Activated CD4-positive, alpha-beta T cell treated with anti-CD3 and anti-CD28 coated beads for 4 hours (primary cell): ENCODE measurements around the gene PEAK3.
"Not testable (repeated sequence)": the region's sequence is repeated elsewhere in the genome, so short reads cannot be mapped to it uniquely, and the experiment has no call there.

ENCODE experiments used
- DNase-seq, 2 donors: peaks; one replicate each; pipeline ENCODE4 v3.0.0-alpha.2; 2020

PEAK3 gene

DNA sequence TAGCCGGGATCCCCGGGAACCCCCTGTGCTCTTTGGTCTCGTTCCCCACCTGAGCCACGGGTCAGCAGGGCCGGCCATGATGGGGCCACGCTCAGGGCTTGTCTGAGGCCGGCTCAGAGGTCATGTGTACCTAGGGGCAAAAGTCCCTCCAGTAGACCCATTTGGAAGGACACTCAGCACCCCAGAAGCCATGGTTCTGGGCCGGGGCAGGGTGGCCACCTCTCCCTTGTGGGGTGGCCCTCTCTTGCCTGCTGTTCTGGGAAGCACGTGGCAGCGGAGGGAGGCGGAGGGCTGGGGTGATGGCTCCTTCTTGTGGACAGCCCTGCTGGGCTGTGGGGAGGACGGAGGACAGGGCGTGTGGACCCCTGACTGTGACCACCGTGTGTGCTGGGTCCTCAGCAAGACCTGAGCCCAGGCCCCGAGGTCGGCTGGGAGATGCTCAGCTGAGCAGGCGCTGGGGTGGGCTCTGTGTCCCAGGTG is 6.4 kb upstream of the PEAK3 start:
- DNase-seq: no peak

- no peak for DNase-seq
These were observed 5.8 kb upstream of the PEAK3 start for GRCh38 chr19:2287585-2288337.

- DNase-seq: no peak
These were observed 4.6 kb upstream of the PEAK3 start for GRCh38 chr19:2286402-2287140.

GRCh38 chr19:2283835-2284507 is 2.0 kb upstream of the PEAK3 start:
- DNase-seq: no peak

DNA sequence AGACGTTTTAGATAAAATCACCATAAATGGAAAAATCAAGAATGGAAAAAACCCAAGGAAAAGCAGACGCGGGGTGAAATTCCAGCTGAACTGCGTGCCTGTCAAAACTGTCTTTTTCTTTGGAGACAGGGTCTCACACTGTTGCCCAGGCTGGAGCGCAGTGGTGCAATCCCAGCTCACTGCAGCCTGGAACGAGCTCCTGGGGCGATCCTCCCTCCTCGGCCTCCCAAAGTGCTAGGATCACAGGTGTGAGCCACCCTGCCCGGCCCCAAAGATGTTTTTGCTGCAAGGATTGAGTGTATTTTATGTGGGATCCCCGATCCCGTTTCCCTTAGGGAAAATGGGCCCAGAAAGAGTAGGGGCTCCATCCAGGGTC is 875 bp upstream of the PEAK3 start:
- no peak for DNase-seq

- not testable (repeated sequence) for DNase-seq
These were observed 512 bp downstream of the PEAK3 start for GRCh38 chr19:2281265-2282061.

DNA sequence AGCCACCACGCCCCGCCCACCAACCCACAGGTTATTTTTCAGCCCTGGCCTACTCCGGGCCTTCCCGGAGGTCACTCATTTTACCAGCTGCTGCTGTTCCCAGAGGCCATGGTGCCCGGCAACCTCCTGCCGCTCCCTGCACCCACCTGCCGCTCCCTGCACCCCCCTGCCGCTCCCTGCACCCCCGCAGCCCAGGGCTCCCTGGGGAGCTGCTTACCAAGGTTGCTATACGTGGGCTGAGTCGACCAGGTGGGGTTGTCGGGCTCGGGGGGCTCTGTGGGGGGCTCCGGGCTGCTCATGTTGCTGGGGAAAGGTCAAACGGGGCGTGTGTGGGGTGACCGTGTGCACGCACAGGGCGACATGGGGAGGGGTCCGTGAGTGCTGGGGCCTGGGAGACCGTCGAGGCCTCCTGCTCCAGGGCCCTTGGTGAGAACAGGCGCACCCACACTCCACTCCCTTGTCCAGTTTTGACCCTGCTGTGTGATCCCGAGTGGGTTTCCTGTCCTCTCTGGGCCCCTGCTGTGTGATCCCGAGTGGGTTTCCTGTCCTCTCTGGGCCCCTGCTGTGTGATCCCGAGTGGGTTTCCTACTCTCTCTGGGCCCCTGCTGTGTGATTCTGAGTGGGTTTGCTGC is 1.2 kb downstream of the PEAK3 start:
- DNase-seq: no peak

DNA sequence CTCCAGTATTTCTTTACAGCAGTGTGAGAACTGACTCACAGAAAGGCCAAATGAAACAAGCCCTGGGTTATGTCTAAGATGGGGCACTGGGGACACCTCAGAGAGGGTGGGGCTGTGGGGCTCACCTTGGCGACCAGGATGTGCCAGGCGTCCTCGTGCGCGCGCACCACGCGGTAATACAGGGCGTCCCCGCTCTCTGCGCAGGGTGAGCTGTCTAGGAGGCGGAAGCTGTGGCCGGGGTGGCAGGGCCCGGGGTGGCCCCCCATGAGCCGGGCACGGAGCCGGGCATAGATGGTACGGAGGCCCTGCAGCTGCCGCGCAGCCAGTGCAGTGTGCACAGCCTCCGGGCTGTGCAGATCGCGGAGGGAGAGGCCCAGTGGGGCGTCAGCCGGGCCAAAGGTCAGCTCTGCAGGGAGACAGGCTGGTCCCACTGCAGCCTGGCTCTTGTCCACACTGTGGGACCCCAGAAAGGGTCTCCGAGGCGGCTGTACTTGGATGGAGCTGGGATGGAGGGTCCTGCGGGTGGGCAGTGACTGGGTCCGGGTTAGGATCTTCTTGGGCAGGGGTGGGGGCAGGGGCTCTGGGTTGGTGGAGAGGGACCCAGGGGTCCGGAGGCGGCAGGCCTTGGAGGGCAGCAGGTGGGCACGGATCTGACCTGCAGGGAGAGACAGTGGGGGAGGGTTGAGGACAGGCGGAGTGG is 3.4 kb downstream of the PEAK3 start:
- no peak for DNase-seq

- DNase-seq: no peak
These were observed 4.8 kb downstream of the PEAK3 start for GRCh38 chr19:2277138-2277537.

DNA sequence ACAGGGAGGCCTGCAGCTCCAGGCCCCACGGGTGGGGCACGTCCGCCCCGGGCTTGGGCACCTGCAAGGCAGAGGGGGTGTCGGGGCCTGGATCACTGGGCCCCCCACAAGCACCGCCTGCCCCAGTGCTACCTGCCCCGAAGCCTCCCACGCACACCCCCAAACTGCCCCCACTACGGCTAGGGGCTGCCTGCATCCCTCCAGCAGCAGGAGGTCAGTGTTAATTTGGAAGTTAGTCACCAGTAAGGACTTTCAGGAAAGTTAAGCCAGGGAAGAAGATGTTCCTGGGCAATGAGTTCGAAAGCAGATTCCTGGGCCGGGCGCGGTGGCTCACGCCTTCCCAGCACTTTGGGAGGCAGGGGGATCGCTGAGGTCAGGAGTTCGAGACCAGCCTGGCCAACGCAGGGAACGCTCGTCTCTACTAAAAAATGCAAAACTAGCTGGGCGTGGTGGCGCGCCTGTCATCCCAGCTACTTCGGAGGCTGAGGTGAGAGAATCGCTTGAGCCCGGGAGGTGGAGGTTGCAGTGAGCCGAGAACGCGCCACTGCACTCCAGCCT is 5.5 kb downstream of the PEAK3 start:
- no peak for DNase-seq

DNA sequence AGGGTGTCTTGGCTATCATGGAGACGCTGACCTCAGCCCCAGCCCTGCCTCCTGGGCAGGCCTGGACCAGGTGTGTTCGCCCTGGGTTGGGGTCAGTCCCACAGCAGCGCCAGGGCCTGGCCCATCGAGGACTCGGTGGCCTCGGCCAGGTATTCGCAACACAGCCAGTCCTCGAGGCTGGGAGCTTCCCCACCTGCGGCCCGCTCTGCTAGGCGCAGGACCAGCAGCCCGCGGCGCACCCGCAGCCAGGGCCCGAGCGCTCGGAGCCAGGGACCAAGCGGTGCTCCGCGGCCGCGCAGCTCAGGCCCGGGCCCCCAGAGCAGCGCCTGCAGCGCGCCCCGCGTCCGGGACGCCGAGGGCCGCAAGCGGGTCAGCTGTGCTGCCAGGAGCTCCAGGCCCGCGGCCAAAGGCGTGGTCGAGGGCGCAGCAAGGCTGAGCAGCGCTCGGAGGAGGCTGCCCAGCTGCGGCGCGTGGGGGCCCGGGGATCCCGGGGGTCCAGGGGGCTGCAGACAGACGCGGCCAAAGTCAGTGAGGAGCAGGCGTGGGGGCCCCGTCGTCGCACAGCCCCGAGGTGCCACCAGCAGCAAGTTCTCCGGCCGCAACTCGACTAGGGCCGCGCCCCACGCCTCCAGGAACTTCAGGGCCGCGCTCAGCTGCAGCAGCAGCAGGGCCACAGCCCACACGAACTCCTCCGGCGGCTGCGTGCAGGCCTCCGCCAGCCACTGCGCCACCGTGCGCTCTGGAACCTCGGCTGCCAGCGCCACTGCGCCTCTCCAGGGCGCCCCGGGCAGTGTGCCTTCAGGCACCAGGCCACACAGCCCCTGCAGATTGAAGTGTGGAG is 6.2 kb downstream of the PEAK3 start:
- no peak for DNase-seq

DNA sequence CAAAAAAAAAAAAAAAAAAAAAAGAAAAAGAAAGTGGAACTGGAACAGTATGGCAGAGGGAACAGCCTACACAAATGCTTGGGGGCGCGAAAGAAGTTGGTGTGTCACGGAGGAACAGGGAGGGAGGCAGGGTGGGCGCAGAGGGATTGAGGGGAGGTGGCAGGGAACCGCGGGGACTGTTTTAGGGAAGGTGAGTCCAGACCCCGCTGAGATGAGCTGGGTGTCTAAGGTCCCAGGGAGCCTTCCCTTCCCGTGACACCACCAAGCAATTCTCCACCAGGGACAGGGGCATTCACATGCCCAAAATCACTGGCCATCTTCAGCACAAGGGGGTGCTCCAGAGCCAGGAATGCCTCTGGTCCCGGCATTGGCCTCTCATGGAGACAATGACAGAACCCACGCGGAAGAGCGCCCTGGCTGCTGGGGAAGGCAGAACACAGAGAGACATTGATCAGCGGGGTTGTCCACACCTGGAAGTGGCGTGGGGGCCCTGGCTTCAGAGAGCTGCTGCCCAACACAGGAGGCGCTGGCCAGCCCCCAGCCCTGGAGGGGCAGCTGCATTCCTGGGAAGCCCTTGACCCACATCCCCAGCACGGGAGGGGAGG is 6.9 kb downstream of the PEAK3 start:
- DNase-seq: peak in 1 of 2 donors; percentile 48

DNA sequence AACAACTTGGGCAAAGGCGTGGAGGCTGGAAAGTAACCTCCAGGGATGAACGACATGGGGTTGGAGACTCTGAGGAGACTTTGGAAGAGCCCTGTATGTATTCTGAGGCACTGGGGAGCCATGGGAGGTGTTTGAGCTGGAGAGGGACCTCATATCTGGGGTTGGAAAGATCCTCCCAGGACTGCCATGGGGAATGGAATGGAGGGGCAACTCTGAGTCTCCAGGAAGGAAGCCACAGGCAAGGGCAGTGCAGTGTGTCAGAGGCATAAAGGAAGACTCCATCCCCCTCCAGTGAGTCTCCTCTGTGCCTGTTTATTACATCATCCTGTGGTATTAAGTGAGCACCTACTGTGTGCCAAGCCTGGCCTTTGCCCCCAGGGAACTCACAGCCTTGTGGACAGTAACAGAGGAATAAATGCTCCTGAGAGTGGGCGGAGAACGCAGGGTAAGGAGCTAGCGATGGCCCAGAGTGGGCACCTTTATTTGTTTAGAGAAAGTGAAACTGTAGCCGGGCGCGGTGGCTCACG is 7.7 kb downstream of the PEAK3 start:
- DNase-seq: no peak

- peak; percentile 66 to 67 for DNase-seq
These were observed 8.4 kb downstream of the PEAK3 start for GRCh38 chr19:2273356-2274184.

DNA sequence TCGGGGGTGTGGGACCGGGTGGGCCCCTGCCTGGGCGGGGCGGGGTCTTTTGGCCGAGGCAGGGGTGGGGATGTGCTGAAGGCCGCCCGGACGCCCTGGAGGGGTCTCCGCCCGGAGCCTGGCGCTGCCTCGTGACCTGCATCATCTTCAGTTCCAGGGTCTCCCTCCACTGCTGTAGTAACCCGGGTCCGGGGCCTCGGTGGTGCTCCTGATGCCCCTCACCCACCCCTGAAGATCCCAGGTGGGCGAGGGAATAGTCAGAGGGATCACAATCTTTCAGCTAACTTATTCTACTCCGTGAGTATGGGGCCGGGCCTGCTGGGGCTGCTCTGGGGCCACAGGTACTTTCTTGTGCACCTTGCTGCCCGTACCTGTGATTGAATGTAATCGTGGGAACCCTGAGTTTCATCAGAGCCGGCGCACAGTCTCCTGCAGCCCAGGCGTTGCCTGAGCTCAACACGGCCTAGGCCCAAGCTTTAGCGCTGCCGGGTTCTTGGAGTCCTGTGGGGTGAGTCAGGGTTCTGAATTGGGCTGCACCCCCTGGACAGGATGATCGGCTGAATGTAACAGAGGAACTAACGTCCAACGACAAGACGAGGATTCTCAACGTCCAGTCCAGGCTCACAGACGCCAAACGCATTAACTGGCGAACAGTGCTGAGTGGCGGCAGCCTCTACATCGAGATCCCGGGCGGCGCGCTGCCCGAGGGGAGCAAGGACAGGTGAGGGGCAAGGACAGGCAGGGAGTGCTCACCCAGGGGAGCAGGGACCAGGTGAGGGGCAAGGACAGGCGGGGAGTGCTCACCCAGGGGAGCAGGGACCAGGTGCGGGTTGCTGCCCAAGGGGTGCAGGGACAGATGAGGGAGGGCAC is 10.5 kb downstream of the PEAK3 start:
- no peak for DNase-seq

- DNase-seq: peak; percentile 71 to 76
These were observed 11.3 kb downstream of the PEAK3 start for GRCh38 chr19:2270423-2271233.

GRCh38 chr19:2270157-2270422 is 11.9 kb downstream of the PEAK3 start:
- peak in 1 of 2 donors; percentile 51 for DNase-seq
